Mesenchymal stem cell (in vitro differentiated cells and primary cell): ENCODE measurements around the gene STKLD1.

Experiments
- DNase-seq: peaks from one replicate; pipeline ENCODE4 v3.0.0-alpha.2; 2013
- H2AFZ ChIP-seq: one replicate; pipeline ENCODE4 v1.6.1; 2013; ENCODE audit warnings: low read depth, mild to moderate bottlenecking, control low read depth, inconsistent platforms, low read length, moderate library complexity
- H2AK5ac ChIP-seq: 2 replicates; pipeline ENCODE4 v1.6.1; 2013; ENCODE audit warnings: low read length, moderate library complexity, mild to moderate bottlenecking, inconsistent platforms; ENCODE audit not compliant: severe bottlenecking
- H2BK120ac ChIP-seq: one replicate; pipeline ENCODE4 v1.6.1; 2013; ENCODE audit warnings: low read depth, mild to moderate bottlenecking, inconsistent platforms, low read length, moderate library complexity
- H2BK12ac ChIP-seq, 2 experiments: one replicate each; pipeline ENCODE4 v1.6.1; 2013; ENCODE audit warnings: inconsistent platforms in 2 of 2, low read length in 2 of 2, mild to moderate bottlenecking in 2 of 2, moderate library complexity in 2 of 2, control low read depth in 1 of 2
- H2BK15ac ChIP-seq: one replicate; pipeline ENCODE4 v1.6.1; 2013; ENCODE audit warnings: mild to moderate bottlenecking, low read depth, inconsistent platforms; ENCODE audit not compliant: poor library complexity, severe bottlenecking
- H2BK5ac ChIP-seq: 2 replicates; pipeline ENCODE4 v1.6.1; 2013; ENCODE audit warnings: low read depth, mild to moderate bottlenecking, low read length, control low read depth, inconsistent platforms; ENCODE audit not compliant: poor library complexity, severe bottlenecking
- H3K14ac ChIP-seq, 2 experiments: one replicate each; pipeline ENCODE4 v1.6.1; 2013; ENCODE audit warnings: inconsistent platforms in 2 of 2, low read length in 2 of 2, control low read depth in 1 of 2, mild to moderate bottlenecking in 1 of 2, moderate library complexity in 1 of 2
- H3K18ac ChIP-seq, 2 experiments: one replicate each; pipeline ENCODE4 v1.6.1; 2013; ENCODE audit warnings: inconsistent platforms in 2 of 2, low read length in 2 of 2, control low read depth in 1 of 2, low read depth in 1 of 2, mild to moderate bottlenecking in 1 of 2
- H3K23ac ChIP-seq, 2 experiments: one replicate each; pipeline ENCODE4 v1.6.1; 2013; ENCODE audit warnings: inconsistent platforms in 2 of 2, low read length in 2 of 2, mild to moderate bottlenecking in 2 of 2, moderate library complexity in 2 of 2, control low read depth in 1 of 2
- H3K27ac ChIP-seq: 2 replicates; pipeline ENCODE4 v1.5.1; 2013; ENCODE audit warnings: mild to moderate bottlenecking, moderate library complexity, low read length, control low read depth, inconsistent platforms; ENCODE audit not compliant: poor library complexity, severe bottlenecking
- H3K27me3 ChIP-seq, 2 experiments: 2 replicates each; pipeline versions ENCODE4 v1.6.1 to v1.7.0; 2013; ENCODE audit warnings: low read length in 2 of 2, mild to moderate bottlenecking in 2 of 2, moderate library complexity in 2 of 2, control low read depth in 1 of 2, inconsistent platforms in 1 of 2; ENCODE audit not compliant: control insufficient read depth in 1 of 2, insufficient read depth in 1 of 2
- H3K36me3 ChIP-seq, 2 experiments: 2 replicates each; pipeline versions ENCODE4 v1.6.1 to v1.7.0; 2013; ENCODE audit warnings: low read length in 2 of 2, control low read depth in 1 of 2, inconsistent platforms in 1 of 2, low read depth in 1 of 2, mild to moderate bottlenecking in 1 of 2; ENCODE audit not compliant: insufficient read depth in 2 of 2, control insufficient read depth in 1 of 2
- H3K4ac ChIP-seq, 2 experiments: one replicate each; pipeline ENCODE4 v1.6.1; 2013; ENCODE audit warnings: inconsistent platforms in 2 of 2, low read length in 2 of 2, mild to moderate bottlenecking in 2 of 2, moderate library complexity in 2 of 2, control low read depth in 1 of 2, low read depth in 1 of 2
- H3K4me1 ChIP-seq: 2 replicates; pipeline ENCODE4 v1.6.1; 2013; ENCODE audit warnings: low read depth, low read length, control low read depth; ENCODE audit not compliant: control insufficient read depth, insufficient read depth
- H3K4me2 ChIP-seq: 2 replicates; pipeline ENCODE4 v1.6.1; 2013; ENCODE audit warnings: low read length, mild to moderate bottlenecking, inconsistent platforms; ENCODE audit not compliant: poor library complexity, severe bottlenecking
- H3K4me3 ChIP-seq, 2 experiments: 2 replicates each; pipeline versions ENCODE4 v1.5.1 to v1.7.0; 2013; ENCODE audit warnings: low read length in 2 of 2, mild to moderate bottlenecking in 2 of 2, control low read depth in 1 of 2, low read depth in 1 of 2; ENCODE audit not compliant: insufficient read depth in 1 of 2
- H3K79me1 ChIP-seq: replicated peaks from 2 replicates; pipeline ENCODE4 v1.6.1; 2013; ENCODE audit warnings: mild to moderate bottlenecking, control low read depth, low read length, inconsistent platforms; ENCODE audit not compliant: poor library complexity, severe bottlenecking
- H3K9ac ChIP-seq: 2 replicates; pipeline ENCODE4 v1.7.0; 2013; ENCODE audit warnings: mild to moderate bottlenecking, low read length, moderate library complexity
- H3K9me3 ChIP-seq: 2 replicates; pipeline ENCODE4 v1.7.0; 2013; ENCODE audit warnings: mild to moderate bottlenecking, low read length; ENCODE audit not compliant: control insufficient read depth
- H4K8ac ChIP-seq: one replicate; pipeline ENCODE4 v1.6.1; 2013; ENCODE audit warnings: inconsistent platforms, mild to moderate bottlenecking, low read length, moderate library complexity
- H4K91ac ChIP-seq: one replicate; pipeline ENCODE4 v1.6.1; 2013; ENCODE audit warnings: mild to moderate bottlenecking, low read length, inconsistent platforms
- WGBS: methylation state at CpG from one replicate; pipeline ENCODE4 v1.1.7; 2013; ENCODE audit warnings: mixed read lengths; 5-methylcytosine and 5-hydroxymethylcytosine counted together

STKLD1 gene

GRCh38 chr9:133385452-133385851, 9.3 kb downstream of the STKLD1 start:
- Histone ChIP-seq H3K36me3 (no peaks in the 10 kb centered on the region), H3K27ac (no peak overlapping the region), H3K18ac (no peak overlapping the region), H3K4me2 (no peak overlapping the region), H3K79me1 (no peaks in the 10 kb centered on the region), H2BK5ac (no peak overlapping the region), H2BK12ac (no peak overlapping the region), H2AK5ac (no peak overlapping the region), H2AFZ (no peak overlapping the region), H2BK120ac (no peak overlapping the region), H4K8ac (no peak overlapping the region), H3K23ac (no peak overlapping the region), H3K14ac (peak overlapping the region in 1 of 2 experiments; percentile 37), H4K91ac (no peak overlapping the region), H3K9me3 (no peaks in the 10 kb centered on the region), H3K4me3 (no peak overlapping the region), H3K27me3 (peaks cover 0 to 10% of the 10 kb centered on the region in 2 experiments), H2BK15ac (no peak overlapping the region), H3K4me1 (no peaks in the 10 kb centered on the region), H3K4ac (no peak overlapping the region), H3K9ac (no peak overlapping the region)
- 85% methylated on average over 14 of the region's 14 CpGs for WGBS
- no peak for DNase-seq

- Histone ChIP-seq H2BK15ac (no peak overlapping the region), H3K27me3 (peaks cover 0 to 15% of the 10 kb centered on the region in 2 experiments), H3K36me3 (no peaks in the 10 kb centered on the region), H3K27ac (no peak overlapping the region), H4K91ac (no peak overlapping the region), H2AFZ (no peak overlapping the region), H3K4me1 (no peaks in the 10 kb centered on the region), H2BK120ac (no peak overlapping the region), H3K9me3 (no peaks in the 10 kb centered on the region), H3K4me2 (no peak overlapping the region), H3K14ac (no peak overlapping the region), H2AK5ac (no peak overlapping the region), H3K23ac (no peak overlapping the region), H4K8ac (no peak overlapping the region), H3K9ac (no peak overlapping the region), H3K18ac (no peak overlapping the region), H2BK5ac (no peak overlapping the region), H2BK12ac (no peak overlapping the region), H3K4me3 (no peak overlapping the region), H3K79me1 (no peaks in the 10 kb centered on the region), H3K4ac (no peak overlapping the region)
- no peak for DNase-seq
- 75% methylated on average over 13 of the region's 13 CpGs for WGBS
Observed at GRCh38 chr9:133386338-133386737, 10.2 kb downstream of the STKLD1 start.

GRCh38 chr9:133387680-133388079, 11.5 kb downstream of the STKLD1 start:
- Histone ChIP-seq H3K4me2 (no peak overlapping the region), H3K9me3 (no peaks in the 10 kb centered on the region), H3K27ac (no peak overlapping the region), H3K36me3 (no peaks in the 10 kb centered on the region), H2BK120ac (no peak overlapping the region), H3K18ac (no peak overlapping the region), H4K91ac (no peak overlapping the region), H3K9ac (no peak overlapping the region), H3K27me3 (peaks cover 0 to 15% of the 10 kb centered on the region in 2 experiments), H3K4me3 (no peak overlapping the region), H2BK5ac (no peak overlapping the region), H2AK5ac (no peak overlapping the region), H3K14ac (no peak overlapping the region), H3K4ac (no peak overlapping the region), H3K79me1 (no peaks in the 10 kb centered on the region), H3K4me1 (no peaks in the 10 kb centered on the region), H3K23ac (peak overlapping the region in 1 of 2 experiments; percentile 61), H2BK15ac (no peak overlapping the region), H2BK12ac (no peak overlapping the region), H2AFZ (no peak overlapping the region), H4K8ac (no peak overlapping the region)
- no peak for DNase-seq
- WGBS: 85% methylated on average over 9 of the region's 9 CpGs

DNA sequence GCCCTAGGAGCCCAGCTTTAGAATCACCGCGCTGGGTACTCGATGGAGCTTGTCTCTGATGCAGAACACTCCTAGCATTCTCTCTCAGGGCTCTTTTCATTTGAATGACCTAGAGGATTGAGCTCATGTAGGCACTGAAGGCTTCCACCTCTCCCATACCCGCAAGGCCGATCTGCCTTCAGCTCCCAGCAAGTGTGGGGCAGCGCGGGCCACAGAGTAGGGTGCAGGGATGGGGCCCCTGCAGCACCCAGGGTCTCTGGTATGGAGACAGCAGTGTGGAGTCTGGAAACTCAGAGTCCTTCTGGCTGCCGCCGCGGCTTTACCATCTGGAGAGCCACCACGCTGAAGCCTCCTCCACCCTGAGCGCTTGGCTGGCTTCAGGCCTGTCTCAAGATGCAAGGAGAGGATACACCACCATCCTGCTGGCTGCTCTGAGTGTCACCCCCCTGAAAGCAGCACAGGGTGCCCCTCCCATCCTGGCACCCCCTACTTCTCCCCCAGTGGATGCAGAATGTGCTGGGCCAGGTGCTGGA, 12.9 kb downstream of the STKLD1 start:
- H2BK12ac ChIP-seq: no peak overlapping the region
- H3K4ac ChIP-seq: no peak overlapping the region
- no peak overlapping the region for H3K27ac ChIP-seq
- H2BK15ac ChIP-seq: no peak overlapping the region
- H3K9ac ChIP-seq: no peak overlapping the region
- H2AK5ac ChIP-seq: no peak overlapping the region
- no peak overlapping the region for H2AFZ ChIP-seq
- 94% methylated on average over 12 of the region's 12 CpGs for WGBS
- no peaks in the 10 kb centered on the region for H3K4me1 ChIP-seq
- H3K9me3 ChIP-seq: no peaks in the 10 kb centered on the region
- H4K91ac ChIP-seq: no peak overlapping the region
- no peak overlapping the region for H3K4me3 ChIP-seq
- H3K14ac ChIP-seq: no peak overlapping the region
- H3K36me3 ChIP-seq: no peaks in the 10 kb centered on the region
- H2BK5ac ChIP-seq: no peak overlapping the region
- H3K27me3 ChIP-seq: peaks cover 8 to 22% of the 10 kb centered on the region in 2 experiments
- no peak overlapping the region for H3K18ac ChIP-seq
- no peak overlapping the region for H3K23ac ChIP-seq
- no peaks in the 10 kb centered on the region for H3K79me1 ChIP-seq
- no peak overlapping the region for H4K8ac ChIP-seq
- no peak overlapping the region for H2BK120ac ChIP-seq
- no peak overlapping the region for H3K4me2 ChIP-seq
- DNase-seq: no peak
